Activated CD4-positive, alpha-beta T cell treated with anti-CD3 and anti-CD28 coated beads, Interleukin-2, amount 10 ng/mL, durations not matched to agents 7 days and 5 days (primary cell): ENCODE measurements around the gene SMNDC1. TPM values are rescaled to one million over a fixed set of nuclear protein-coding genes. Genes with fewer than 3 reads are reported as not detected.

Experiments
- CTCF ChIA-PET: fragments of 350-600 bp; sonication (Branson Sonifier 250); formaldehyde crosslinking; loops from one replicate; lab custom pipeline; 2021; ENCODE audit warnings: antibody characterized with exemption; lab: Charles Lee
- POLR2A ChIA-PET: fragments of 350-600 bp; sonication (Branson Sonifier 250); formaldehyde crosslinking; loops from one replicate; lab custom pipeline; 2021; ENCODE audit warnings: antibody characterized with exemption; lab: Charles Lee
- DNase-seq: peaks from one replicate; pipeline ENCODE4 v3.0.0-alpha.2; 2020
- H3K27ac Mint-ChIP-seq: one replicate; pipeline ENCODE4 v1.8.0; 2021; ENCODE audit warnings: mild to moderate bottlenecking, moderate library complexity, mixed read lengths
- H3K27me3 Mint-ChIP-seq: one replicate; pipeline ENCODE4 v1.8.0; 2021; ENCODE audit warnings: mixed read lengths
- H3K36me3 Mint-ChIP-seq: one replicate; pipeline ENCODE4 v1.8.0; 2021; ENCODE audit warnings: low read depth, mixed read lengths
- H3K4me1 Mint-ChIP-seq: one replicate; pipeline ENCODE4 v1.8.0; 2021; ENCODE audit warnings: mixed read lengths
- H3K4me3 Mint-ChIP-seq: one replicate; pipeline ENCODE4 v1.8.0; 2021; ENCODE audit warnings: mild to moderate bottlenecking, moderate library complexity, mixed read lengths
- H3K9me3 Mint-ChIP-seq: one replicate; pipeline ENCODE4 v1.8.0; 2021; ENCODE audit warnings: mixed read lengths
- total RNA-seq, 2 experiments: library from RNA; stranded (reverse); gene quantifications; one replicate each; pipeline ENCODE4 v1.2.3, GENCODE V29; 2021

The SMNDC1 gene
- total RNA-seq: 10 to 100 TPM; 36.3 to 44.2 TPM

- H3K36me3 Mint-ChIP-seq: peaks cover 28% of the 10 kb centered on the region
These were observed at the start of gene SMNDC1 for GRCh38 chr10:110304780-110305421. Gene SMNDC1, minus strand, starts transcription at chr10:110304920. Its CDS starts 1,333 bp downstream, at chr10:110303587.

DNA sequence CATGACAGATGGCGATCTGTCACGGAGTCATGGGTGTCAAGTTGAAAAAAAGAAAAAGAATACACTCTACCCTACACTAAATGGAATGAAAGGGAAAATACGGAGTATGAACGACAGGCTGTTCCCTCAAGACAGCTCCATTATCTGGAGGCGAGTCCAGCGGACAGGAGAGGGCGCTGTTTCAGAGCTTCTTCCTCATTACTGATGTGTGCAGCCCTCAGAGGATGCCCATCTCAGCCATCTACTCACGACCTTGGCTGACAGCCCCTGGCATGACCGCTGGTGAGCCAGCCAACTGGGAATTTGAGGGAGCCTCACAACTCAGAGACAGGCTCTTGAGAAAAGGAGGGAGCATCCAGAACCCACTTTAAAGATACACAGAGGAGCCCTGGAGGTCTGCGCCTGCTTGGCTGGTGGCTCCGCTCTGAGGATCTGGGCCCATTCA, 49.6 kb upstream of the SMNDC1 start:
- Mint-ChIP-seq H3K4me1 (peaks cover 58% of the 10 kb centered on the region), H3K9me3 (no peaks in the 10 kb centered on the region), H3K36me3 (no peaks in the 10 kb centered on the region), H3K27me3 (peaks cover 3% of the 10 kb centered on the region), H3K27ac (peak overlapping the region; percentile 76), H3K4me3 (peak overlapping the region; percentile 8)
- CTCF ChIA-PET: interaction anchor here (0.6 to 6.1 kb wide), 40 partner anchors 9 to 232 kb away, joined by 3 to 88 read pairs (median 5); partner anchors contain the start of gene SMNDC1
- POLR2A ChIA-PET: interaction anchor here (0.6 kb wide), 1 partner anchor 18 kb away, joined by 7 read pairs; no protein-coding TSS in a partner anchor
- DNase-seq: peak; percentile 82

More at GRCh38 chr10:110304780-110305421, at the start of gene SMNDC1:
- peak; percentile 98 for DNase-seq
- ChIA-PET CTCF (interaction anchor here (0.7 to 4.7 kb wide), 23 partner anchors 8 to 295 kb away, joined by 3 to 23 read pairs (median 4); no protein-coding TSS in a partner anchor), POLR2A (no interaction called here)
- no peaks in the 10 kb centered on the region for H3K9me3 Mint-ChIP-seq
- H3K4me1 Mint-ChIP-seq: peaks cover 56% of the 10 kb centered on the region
- peak within 1 kb of the TSS; percentile 96 for H3K4me3 Mint-ChIP-seq
- H3K27ac Mint-ChIP-seq: peak within 1 kb of the TSS; percentile 99
- peaks cover 2% of the 10 kb centered on the region for H3K27me3 Mint-ChIP-seq

- Mint-ChIP-seq H3K27ac (peak overlapping the region; percentile 65), H3K4me1 (peaks cover 55% of the 10 kb centered on the region), H3K36me3 (no peaks in the 10 kb centered on the region), H3K4me3 (no peak overlapping the region), H3K27me3 (peaks cover 3% of the 10 kb centered on the region), H3K9me3 (no peaks in the 10 kb centered on the region)
- POLR2A ChIA-PET: no interaction called here
- peak; percentile 37 for DNase-seq
- CTCF ChIA-PET: interaction anchor here (0.6 to 6.1 kb wide), 44 partner anchors 8 to 243 kb away, joined by 3 to 88 read pairs (median 4); partner anchors contain the start of gene SMNDC1
These were observed 48.8 kb upstream of the SMNDC1 start for GRCh38 chr10:110353244-110354119.

- DNase-seq: no peak
- POLR2A ChIA-PET: no interaction called here
- Mint-ChIP-seq H3K27me3 (peaks cover 3% of the 10 kb centered on the region), H3K27ac (no peak overlapping the region), H3K4me3 (no peak overlapping the region), H3K36me3 (no peaks in the 10 kb centered on the region), H3K9me3 (no peaks in the 10 kb centered on the region), H3K4me1 (peaks cover 49% of the 10 kb centered on the region)
- CTCF ChIA-PET: interaction anchor here (0.8 to 6.1 kb wide), 14 partner anchors 8 to 212 kb away, joined by 3 to 88 read pairs (median 18); partner anchors contain the start of gene SMNDC1
These were observed 48.2 kb upstream of the SMNDC1 start for GRCh38 chr10:110352930-110353243.

DNA sequence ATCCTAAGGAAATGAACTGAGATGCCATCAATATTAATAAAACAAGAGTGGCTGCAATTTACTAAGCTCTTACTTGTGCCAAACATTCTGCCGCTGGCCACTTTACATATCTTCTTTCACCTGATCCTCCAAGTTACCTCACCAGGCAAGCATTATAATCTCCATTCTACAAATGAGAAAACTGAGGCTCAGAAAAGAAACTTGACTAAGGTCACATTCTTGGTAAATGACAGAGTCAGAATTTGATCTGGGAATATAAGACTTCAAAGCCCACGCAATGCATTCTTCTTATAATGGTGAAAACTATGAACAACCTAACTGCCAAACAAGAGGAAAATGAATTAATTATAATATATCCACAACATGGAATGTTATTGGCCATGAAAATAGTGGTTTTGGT, 46.1 kb upstream of the SMNDC1 start:
- POLR2A ChIA-PET: no interaction called here
- H3K27me3 Mint-ChIP-seq: peaks cover 3% of the 10 kb centered on the region
- CTCF ChIA-PET: interaction anchor here (0.9 to 2.6 kb wide), 4 partner anchors 9 to 26 kb away, joined by 3 to 8 read pairs (median 4); no protein-coding TSS in a partner anchor
- peaks cover 28% of the 10 kb centered on the region for H3K4me1 Mint-ChIP-seq
- no peak overlapping the region for H3K4me3 Mint-ChIP-seq
- H3K36me3 Mint-ChIP-seq: no peaks in the 10 kb centered on the region
- H3K9me3 Mint-ChIP-seq: no peaks in the 10 kb centered on the region
- no peak overlapping the region for H3K27ac Mint-ChIP-seq
- no peak for DNase-seq

- no peak overlapping the region for H3K27ac Mint-ChIP-seq
- H3K27me3 Mint-ChIP-seq: peaks cover 3% of the 10 kb centered on the region
- peaks cover 18% of the 10 kb centered on the region for H3K4me1 Mint-ChIP-seq
- H3K4me3 Mint-ChIP-seq: no peak overlapping the region
- DNase-seq: no peak
- H3K9me3 Mint-ChIP-seq: no peaks in the 10 kb centered on the region
- no peaks in the 10 kb centered on the region for H3K36me3 Mint-ChIP-seq
- CTCF ChIA-PET: interaction anchor here (0.8 to 1.9 kb wide), 5 partner anchors 11 to 155 kb away, joined by 3 to 4 read pairs (median 3); no protein-coding TSS in a partner anchor
- POLR2A ChIA-PET: no interaction called here
These were observed 45.1 kb upstream of the SMNDC1 start for GRCh38 chr10:110349831-110350230.

GRCh38 chr10:110349386-110349785, 44.7 kb upstream of the SMNDC1 start:
- DNase-seq: no peak
- ChIA-PET POLR2A (no interaction called here), CTCF (interaction anchor here (0.9 to 1.9 kb wide), 2 partner anchors 25 to 156 kb away, joined by 3 to 4 read pairs; no protein-coding TSS in a partner anchor)
- Mint-ChIP-seq H3K9me3 (peaks cover 2% of the 10 kb centered on the region), H3K27me3 (peaks cover 6% of the 10 kb centered on the region), H3K27ac (no peak overlapping the region), H3K36me3 (no peaks in the 10 kb centered on the region), H3K4me3 (no peak overlapping the region), H3K4me1 (peaks cover 14% of the 10 kb centered on the region)

DNA sequence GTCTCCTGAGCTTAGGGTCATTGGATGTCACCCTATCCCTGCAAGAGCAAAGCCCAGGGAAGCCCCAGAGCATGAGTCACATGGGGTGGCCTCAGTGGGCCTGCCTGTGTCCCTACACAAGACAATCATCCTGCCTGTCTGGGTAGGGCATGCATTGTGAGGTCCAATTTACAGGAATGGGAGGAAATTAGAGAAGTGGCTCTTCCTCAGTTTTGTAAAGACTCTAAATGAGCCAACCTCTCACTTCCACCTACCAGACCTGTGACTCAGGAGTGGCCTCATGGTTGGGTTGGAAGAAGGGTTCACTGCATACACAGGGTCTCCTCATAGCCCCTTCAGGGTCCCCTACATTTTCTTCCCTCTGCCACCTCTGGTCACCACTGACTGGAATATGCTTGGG, 43.6 kb upstream of the SMNDC1 start:
- CTCF ChIA-PET: no interaction called here
- no peaks in the 10 kb centered on the region for H3K36me3 Mint-ChIP-seq
- peaks cover 3% of the 10 kb centered on the region for H3K4me1 Mint-ChIP-seq
- DNase-seq: no peak
- H3K27ac Mint-ChIP-seq: no peak overlapping the region
- peaks cover 11% of the 10 kb centered on the region for H3K27me3 Mint-ChIP-seq
- peaks cover 3% of the 10 kb centered on the region for H3K9me3 Mint-ChIP-seq
- H3K4me3 Mint-ChIP-seq: no peak overlapping the region
- POLR2A ChIA-PET: no interaction called here

- no peak for DNase-seq
- CTCF ChIA-PET: interaction anchor here (0.8 kb wide), 5 partner anchors 10 to 165 kb away, joined by 3 to 5 read pairs (median 3); no protein-coding TSS in a partner anchor
These were observed 42.2 kb upstream of the SMNDC1 start for GRCh38 chr10:110346914-110347313.

DNA sequence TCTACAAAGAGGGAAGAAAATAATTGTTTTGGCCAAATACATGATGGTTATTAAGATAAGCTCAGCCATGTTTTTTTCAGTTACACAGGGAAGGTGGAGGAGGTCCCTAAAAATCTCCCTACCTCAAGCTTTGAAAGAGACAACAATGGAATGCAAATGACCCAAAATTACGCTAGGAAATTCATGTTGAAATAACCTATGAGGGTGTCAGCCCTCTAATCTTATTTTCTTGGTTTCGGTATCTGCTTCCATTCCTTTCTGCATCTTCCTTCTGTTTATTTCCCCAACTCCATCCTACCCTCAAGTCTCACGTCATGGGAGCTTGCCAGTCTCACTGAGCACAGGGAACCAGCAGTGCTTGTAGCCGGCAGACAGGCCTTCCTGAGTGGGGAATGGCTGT, 40.6 kb upstream of the SMNDC1 start:
- H3K36me3 Mint-ChIP-seq: no peaks in the 10 kb centered on the region
- H3K27me3 Mint-ChIP-seq: peaks cover 16% of the 10 kb centered on the region
- H3K4me3 Mint-ChIP-seq: no peak overlapping the region
- H3K9me3 Mint-ChIP-seq: peaks cover 3% of the 10 kb centered on the region
- H3K27ac Mint-ChIP-seq: no peak overlapping the region
- DNase-seq: no peak
- no peaks in the 10 kb centered on the region for H3K4me1 Mint-ChIP-seq
- CTCF ChIA-PET: interaction anchor here (0.6 to 2.6 kb wide), 7 partner anchors 9 to 22 kb away, joined by 3 to 20 read pairs (median 3); no protein-coding TSS in a partner anchor
- POLR2A ChIA-PET: no interaction called here

More at GRCh38 chr10:110346914-110347313, 42.2 kb upstream of the SMNDC1 start:
- no peaks in the 10 kb centered on the region for H3K4me1 Mint-ChIP-seq
- H3K36me3 Mint-ChIP-seq: no peaks in the 10 kb centered on the region
- H3K27ac Mint-ChIP-seq: no peak overlapping the region
- H3K27me3 Mint-ChIP-seq: peaks cover 16% of the 10 kb centered on the region
- POLR2A ChIA-PET: no interaction called here
- no peak overlapping the region for H3K4me3 Mint-ChIP-seq
- peaks cover 3% of the 10 kb centered on the region for H3K9me3 Mint-ChIP-seq

DNA sequence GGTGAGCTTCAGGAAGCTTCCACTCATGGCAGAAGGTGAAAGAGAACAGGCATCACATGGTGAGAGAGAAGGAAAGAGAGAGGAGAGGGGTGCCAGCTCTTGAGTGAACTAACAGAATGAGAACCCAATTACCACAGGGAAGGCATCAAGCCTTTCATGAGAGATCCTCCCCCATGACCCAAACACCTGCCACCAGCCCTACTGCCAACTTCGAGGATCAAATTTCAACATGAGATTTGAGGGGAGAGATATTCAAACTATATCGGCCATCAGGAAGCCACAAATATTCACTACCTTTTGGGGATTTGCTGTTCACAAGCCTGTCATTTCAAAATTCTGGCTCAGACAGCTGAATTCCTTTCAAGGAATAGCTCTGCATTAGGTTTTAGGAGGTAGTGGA, 39.9 kb upstream of the SMNDC1 start:
- DNase-seq: no peak
- Mint-ChIP-seq H3K4me3 (no peak overlapping the region), H3K27ac (no peak overlapping the region), H3K27me3 (peaks cover 16% of the 10 kb centered on the region), H3K4me1 (no peaks in the 10 kb centered on the region), H3K36me3 (no peaks in the 10 kb centered on the region), H3K9me3 (peaks cover 3% of the 10 kb centered on the region)
- ChIA-PET CTCF (interaction anchor here (0.6 to 2.6 kb wide), 6 partner anchors 10 to 162 kb away, joined by 3 to 20 read pairs (median 4); no protein-coding TSS in a partner anchor), POLR2A (no interaction called here)

DNA sequence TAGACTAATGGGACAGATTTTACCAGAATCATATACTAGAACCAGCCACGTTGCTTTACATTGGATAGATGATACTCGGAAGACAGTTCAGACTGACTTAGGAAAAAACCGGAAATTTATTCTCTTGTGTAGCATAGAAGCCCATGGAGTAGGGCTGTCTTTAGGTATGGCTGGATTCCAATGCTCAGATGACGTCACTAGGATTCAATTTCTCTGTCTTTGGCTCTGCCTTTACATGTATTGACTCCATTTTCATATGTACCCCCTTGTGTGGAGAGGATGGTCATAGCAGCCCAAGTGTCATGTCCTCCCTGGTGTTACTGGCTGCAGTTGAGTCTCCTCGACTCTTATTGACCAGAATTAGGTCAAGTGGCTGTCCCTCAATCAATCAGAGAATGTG, 39.2 kb upstream of the SMNDC1 start:
- peaks cover 3% of the 10 kb centered on the region for H3K9me3 Mint-ChIP-seq
- DNase-seq: no peak
- POLR2A ChIA-PET: no interaction called here
- H3K27ac Mint-ChIP-seq: no peak overlapping the region
- peaks cover 16% of the 10 kb centered on the region for H3K27me3 Mint-ChIP-seq
- CTCF ChIA-PET: interaction anchor here (2.5 to 2.6 kb wide), 2 partner anchors 10 to 14 kb away, joined by 8 to 20 read pairs; no protein-coding TSS in a partner anchor
- no peaks in the 10 kb centered on the region for H3K4me1 Mint-ChIP-seq
- no peaks in the 10 kb centered on the region for H3K36me3 Mint-ChIP-seq
- no peak overlapping the region for H3K4me3 Mint-ChIP-seq
